K562 (cell line): Measurements from ENCODE around the gene PIGL. TPM values are rescaled to one million over a fixed set of nuclear protein-coding genes. Genes with fewer than 3 reads are reported as not detected.

Experiments
- ATAC-seq: fragments of 200-7000 bp; cut with Tn5 transposase; 3 replicates; pipeline ENCODE4 v1.9.1; 2020; ENCODE audit warnings: moderate library complexity
- BruUV-seq: library from RNA; stranded (reverse); fragments of 400-500 nt; replicated peaks from 2 replicates; lab custom pipeline; 2021; lab: Mats Ljungman, UMichigan
- CTCF ChIA-PET: fragments of 300-600 bp; formaldehyde crosslinking; extraction: SDS; loops from one replicate; lab custom pipeline; 2021; ENCODE audit warnings: low intra/inter-chr PET ratio; lab: Yijun Ruan, JAX
- POLR2A ChIA-PET: fragments of 300-600, 350-650 bp; sonication (Branson Sonifier 250); formaldehyde crosslinking; extraction: SDS; loops from one replicate; lab custom pipeline; 2021; ENCODE audit warnings: antibody characterized with exemption, inconsistent platforms; lab: Yijun Ruan, JAX
- DNase-seq, 4 experiments: peaks; one replicate each; pipeline versions ENCODE4 v3.0.0 to v3.0.0-alpha.2; 2011 to 2018; ENCODE audit warnings: low spot score in 3 of 4, mixed read lengths in 3 of 4; ENCODE audit errors: extremely low read depth in 1 of 4
- FAIRE-seq: peaks from 2 replicates; lab custom pipeline; 2011; peaks lifted over from hg19 to GRCh38; lab: Jason Lieb, UNC
- H2AFZ ChIP-seq: 2 replicates; pipeline ENCODE4 v1.6.0; 2011; ENCODE audit warnings: low read depth, low read length, control low read depth, inconsistent platforms
- H3K27ac ChIP-seq: fragments of 200-600 bp; 3 replicates; pipeline ENCODE4 v1.8.0; 2011; ENCODE audit warnings: low read depth, mild to moderate bottlenecking, control low read depth, inconsistent platforms, low read length, moderate library complexity, mixed read lengths; ENCODE audit errors: extremely low read depth
- H3K27me3 ChIP-seq, 2 experiments: fragments of 300-600 bp in 1 of 2; 2 replicates in 1 of 2; 3 replicates in 1 of 2; pipeline versions ENCODE4 v1.6.0 to v1.8.0; 2011; ENCODE audit warnings: inconsistent platforms in 2 of 2, low read length in 2 of 2, mild to moderate bottlenecking in 1 of 2, mixed read lengths in 1 of 2, moderate library complexity in 1 of 2; ENCODE audit not compliant: control insufficient read depth in 2 of 2, insufficient read depth in 2 of 2
- H3K36me3 ChIP-seq: fragments of 300-600 bp; 3 replicates; pipeline ENCODE4 v1.8.0; 2011; ENCODE audit warnings: mild to moderate bottlenecking, low read length, inconsistent platforms; ENCODE audit not compliant: control insufficient read depth, insufficient read depth
- H3K4me1 ChIP-seq, 2 experiments: fragments of 200-600 bp in 1 of 2; replicated peaks in 1 of 2; 2 replicates in 1 of 2; 3 replicates in 1 of 2; pipeline versions ENCODE4 v1.5.1 to v1.8.0; 2011; ENCODE audit warnings: inconsistent platforms in 2 of 2, low read length in 2 of 2, mild to moderate bottlenecking in 1 of 2, mixed read lengths in 1 of 2, moderate library complexity in 1 of 2; ENCODE audit not compliant: control insufficient read depth in 2 of 2, insufficient read depth in 2 of 2
- H3K4me2 ChIP-seq: 2 replicates; pipeline ENCODE4 v1.6.1; 2011; ENCODE audit warnings: low read length, control low read depth, inconsistent platforms, mixed read lengths; ENCODE audit not compliant: insufficient read depth
- H3K4me3 ChIP-seq: fragments of 200-600 bp; sonication (generic), shearing (Covaris generic); 2 replicates; pipeline ENCODE4 v1.5.1; 2016; ENCODE audit warnings: control low read depth, inconsistent platforms
- H3K79me2 ChIP-seq: fragments of 200-600 bp; 3 replicates; pipeline ENCODE4 v1.8.0; 2011; ENCODE audit warnings: low read length, inconsistent platforms; ENCODE audit not compliant: control insufficient read depth, insufficient read depth
- H3K9ac ChIP-seq, 2 experiments: 2 replicates each; pipeline versions ENCODE4 v1.6.0 to v1.6.1; 2011; ENCODE audit warnings: low read depth in 2 of 2, low read length in 2 of 2, control low read depth in 1 of 2, inconsistent platforms in 1 of 2, mild to moderate bottlenecking in 1 of 2, mixed read lengths in 1 of 2; ENCODE audit not compliant: insufficient read depth in 1 of 2
- H3K9me1 ChIP-seq: one replicate; pipeline ENCODE4 v1.6.0; 2011; ENCODE audit warnings: inconsistent platforms, mild to moderate bottlenecking, low read length, moderate library complexity; ENCODE audit not compliant: control insufficient read depth, insufficient read depth
- H3K9me3 ChIP-seq: replicated peaks from 2 replicates; pipeline ENCODE4 v1.5.1; 2011; ENCODE audit warnings: low read depth, low read length, inconsistent platforms; ENCODE audit not compliant: control insufficient read depth, insufficient read depth
- H4K20me1 ChIP-seq: replicated peaks from 2 replicates; pipeline ENCODE4 v1.6.1; 2011; ENCODE audit warnings: low read length, inconsistent platforms, mixed read lengths; ENCODE audit not compliant: control insufficient read depth, insufficient read depth
- CHD1 ChIP-seq: fragments of 200-600 bp; sonication (generic); IDR thresholded peaks from one replicate; pipeline ENCODE4 v1.6.1; 2012; ENCODE audit warnings: mild to moderate bottlenecking, moderate library complexity, low read length, inconsistent platforms
- ESRRA ChIP-seq: fragments of 450-650 bp; IDR thresholded peaks from 2 replicates; pipeline ENCODE4 v1.6.1; 2014; ENCODE audit warnings: low read depth, mild to moderate bottlenecking, moderate library complexity, borderline replicate concordance
- HDAC1 ChIP-seq, 2 experiments: fragments of 450-650 bp; IDR thresholded peaks; 2 replicates each; pipeline ENCODE4 v1.6.1; 2016 to 2017; ENCODE audit warnings: inconsistent platforms in 1 of 2, mild to moderate bottlenecking in 1 of 2, moderate library complexity in 1 of 2
- ILF3 ChIP-seq: fragments of 450-650 bp; IDR thresholded peaks from 2 replicates; pipeline ENCODE4 v1.6.1; 2018; ENCODE audit warnings: antibody characterized with exemption, mild to moderate bottlenecking, moderate library complexity, borderline replicate concordance
- IRF9 ChIP-seq: fragments of 450-650 bp; IDR thresholded peaks from 2 replicates; pipeline ENCODE4 v1.6.1; 2016; ENCODE audit warnings: missing biosample characterization, missing genetic modification characterization
- MLLT1 ChIP-seq, 2 experiments: fragments of 450-650 bp; IDR thresholded peaks; 2 replicates each; pipeline ENCODE4 v1.6.1; 2016
- MTA1 ChIP-seq: fragments of 450-650 bp; IDR thresholded peaks from 2 replicates; pipeline ENCODE4 v1.6.1; 2017; ENCODE audit warnings: borderline replicate concordance
- PPARD ChIP-seq: fragments of 250-450 bp; sonication (Bioruptor Pico); IDR thresholded peaks from 2 replicates; pipeline ENCODE4 v1.8.0; 2022; ENCODE audit warnings: inconsistent platforms, mild to moderate bottlenecking, moderate library complexity
- SP2 ChIP-seq: IDR thresholded peaks from 2 replicates; pipeline ENCODE4 v1.6.1; 2011; ENCODE audit warnings: mild to moderate bottlenecking, low read depth, low read length, moderate library complexity; ENCODE audit not compliant: poor library complexity, severe bottlenecking; ENCODE audit errors: extremely low read depth
- THRAP3 ChIP-seq: fragments of 450-650 bp; IDR thresholded peaks from 2 replicates; pipeline ENCODE4 v1.6.1; 2016; ENCODE audit warnings: mild to moderate bottlenecking, inconsistent platforms, borderline replicate concordance
- ZNF12 ChIP-seq: sonication (generic); formaldehyde crosslinking; IDR thresholded peaks from 2 replicates; pipeline ENCODE4 v1.4.0; 2020; ENCODE audit warnings: mild to moderate bottlenecking, missing genetic modification reagents
- WGBS: fragments of 100-300 bp; shearing (Covaris generic); methylation state at CpG from one replicate; pipeline ENCODE4 v1.1.6; 2016; ENCODE audit warnings: low coverage, mixed read lengths; ENCODE audit not compliant: insufficient coverage; ENCODE audit errors: missing lambda C conversion rate; 5-methylcytosine and 5-hydroxymethylcytosine counted together
- in situ Hi-C: fragments of 300-500 bp; cut with MboI; formaldehyde crosslinking; loops from 4 replicates; pipeline ENCODE4 v1.15.0; 2018; ENCODE audit warnings: inconsistent platforms, mixed read lengths
- intact Hi-C: fragments of 100-400 bp; cut with micrococcal nuclease; formaldehyde crosslinking; loops from 2 replicates; pipeline ENCODE4 v1.14.2; 2022
- polyA plus RNA-seq, 8 experiments: library from polyadenylated mRNA; depleted of rRNA in 4 of 8; stranded (reverse) in 5 of 8; unstranded in 3 of 8; fragments of >200 nt; fragmentation: Nextera tagmentation in 2 of 8; fragmentation: Illumina TruSeq in 1 of 8; extraction: Ambion mirVana in 2 of 8; extraction: Trizol in 1 of 8; gene quantifications; 2 replicates each; pipeline versions ENCODE4 v1.2.1 to v1.2.3, GENCODE V29; 2011 to 2014; ENCODE audit warnings: inconsistent platforms in 1 of 8, missing spikeins in 1 of 8
- total RNA-seq, 7 experiments: library from RNA; depleted of rRNA in 6 of 7; stranded (reverse); fragments of >200 nt in 6 of 7; fragmentation: Illumina TruSeq in 2 of 7; extraction: Trizol in 2 of 7; gene quantifications; 2 replicates each; pipeline versions ENCODE4 v1.2.1 to v1.2.3, GENCODE V29; 2011 to 2021; ENCODE audit warnings: low replicate concordance in 1 of 7

PIGL gene
- total and polyA plus RNA-seq, 9 of the 15 experiments (the other 6 are each of a cell fraction or from before 2014, with no cell fraction given), result 19.9 to 55.3 (median 29.6) TPM

- no peak overlapping the region for H2AFZ ChIP-seq
- whole genome bisulfite sequencing, result 2% methylated on average over 10 of the region's 10 CpGs
- BruUV-seq, result no TSS peak
- TF ChIP-seq IRF9 (tag) (no peak), SP2 (no peak)
- intact Hi-C loops (loop anchor here (5.0 kb wide), 1 partner anchor 65 kb away; no protein-coding TSS in a partner anchor), in situ Hi-C loops (no loop called here)
- H4K20me1 ChIP-seq, result no peaks in the 10 kb centered on the region
- FAIRE-seq, result no peak
- H3K9me3 ChIP-seq, result no peaks in the 10 kb centered on the region
- peaks cover 33% of the 10 kb centered on the region for H3K79me2 ChIP-seq
- ChIA-PET POLR2A (interaction anchor here (0.7 to 0.9 kb wide), 2 partner anchors 65 to 87 kb away, joined by 3 to 4 read pairs; no protein-coding TSS in a partner anchor), CTCF (no interaction called here)
- H3K27me3 ChIP-seq, result no peaks in the 10 kb centered on the region
- H3K9ac ChIP-seq, result peak overlapping the region; percentile 87 to 93
- peaks cover 4% of the 10 kb centered on the region for H3K9me1 ChIP-seq
- peak overlapping the region; percentile 93 for H3K4me3 ChIP-seq
- peaks cover 0 to 15% of the 10 kb centered on the region in 2 experiments; a peak in 4 of 5 replicates for H3K4me1 ChIP-seq
- DNase-seq, result no peak
- H3K36me3 ChIP-seq, result peaks cover 31% of the 10 kb centered on the region
- H3K4me2 ChIP-seq, result peak overlapping the region; percentile 83
- peak overlapping the region; percentile 90 for H3K27ac ChIP-seq
- ATAC-seq, result no peak
These were observed 134.8 kb downstream of the PIGL start for GRCh38 chr17:16351831-16352230.

GRCh38 chr17:16352303-16352666 lies 135.3 kb downstream of the PIGL start:
- POLR2A ChIA-PET, result interaction anchor here (0.7 to 2.0 kb wide), 5 partner anchors 28 to 86 kb away, joined by 3 to 10 read pairs (median 5); partner anchors contain the start of gene UBB
- Histone ChIP-seq H3K79me2 (peaks cover 33% of the 10 kb centered on the region), H3K4me3 (peak overlapping the region; percentile 93), H3K27me3 (no peaks in the 10 kb centered on the region), H3K9me3 (no peaks in the 10 kb centered on the region), H2AFZ (peak overlapping the region; percentile 78), H4K20me1 (no peaks in the 10 kb centered on the region), H3K9ac (peak overlapping the region; percentile 87 to 93), H3K36me3 (peaks cover 26% of the 10 kb centered on the region), H3K4me2 (peak overlapping the region; percentile 83), H3K9me1 (peaks cover 4% of the 10 kb centered on the region), H3K27ac (peak overlapping the region; percentile 90), H3K4me1 (peaks cover 0 to 15% of the 10 kb centered on the region in 2 experiments; a peak in 4 of 5 replicates)
- no TSS peak for BruUV-seq
- intact Hi-C loops (loop anchor here (5.0 kb wide), 1 partner anchor 65 kb away; no protein-coding TSS in a partner anchor), in situ Hi-C loops (no loop called here)
- DNase-seq, result peak; percentile 31 to 62 (median 35)
- FAIRE-seq, result no peak
- peak; percentile 71 for ATAC-seq
- CTCF ChIA-PET, result no interaction called here
- WGBS, result 0% methylated on average over 13 of the region's 25 CpGs
- TF ChIP-seq ILF3 (no peak), CHD1 (no peak), MLLT1 (IDR thresholded peaks at IDR 0.05) (peak in 1 of 2 experiments; percentile 20; a peak in 1 of 4 replicates), PPARD (CRISPR knock-in tag) (no peak), ESRRA (no peak), MTA1 (no peak), ZNF12 (CRISPR knock-in tag) (no peak), THRAP3 (no peak), HDAC1 (IDR thresholded peaks at IDR 0.05) (peak in 1 of 2 experiments; percentile 56; a peak in 1 of 4 replicates)
